GM18498 (cell line): ENCODE measurements around the gene MC2R.

Experiments used
- ATAC-seq: cut with Tn5 transposase; IDR thresholded peaks from one replicate; pipeline ENCODE4 v1.9.1; 2021; ENCODE audit warnings: mild to moderate bottlenecking, moderate library complexity; ENCODE audit not compliant: unreplicated experiment

MC2R gene

GRCh38 chr18:13915391-13915790, at the start of gene MC2R:
Gene MC2R, minus strand, starts transcription at chr18:13915536. Its CDS starts 30,018 bp downstream, at chr18:13885518.
- ATAC-seq, result no peak

- no peak for ATAC-seq
These were observed 30.5 kb upstream of the MC2R start for GRCh38 chr18:13945811-13946210.

GRCh38 chr18:13943338-13943737, 28.0 kb upstream of the MC2R start:
- no peak for ATAC-seq

GRCh38 chr18:13940326-13940725, 25.0 kb upstream of the MC2R start:
- no peak for ATAC-seq

- ATAC-seq, result no peak
These were observed 19.3 kb upstream of the MC2R start for GRCh38 chr18:13934676-13935075.

- no peak for ATAC-seq
These were observed 18.7 kb upstream of the MC2R start for GRCh38 chr18:13934058-13934457.

GRCh38 chr18:13932285-13933025, 17.1 kb upstream of the MC2R start:
- ATAC-seq, result no peak

- no peak for ATAC-seq
These were observed 15.6 kb upstream of the MC2R start for GRCh38 chr18:13930964-13931363.

GRCh38 chr18:13923221-13923620, 7.9 kb upstream of the MC2R start:
- ATAC-seq, result no peak

- no peak for ATAC-seq
These were observed 3.6 kb upstream of the MC2R start for GRCh38 chr18:13918898-13919297.

- ATAC-seq, result no peak
These were observed 2.1 kb upstream of the MC2R start for GRCh38 chr18:13917401-13917800.

- ATAC-seq, result no peak
These were observed 1.2 kb upstream of the MC2R start for GRCh38 chr18:13916559-13916958.

- no peak for ATAC-seq
These were observed 677 bp upstream of the MC2R start for GRCh38 chr18:13915995-13916431.

GRCh38 chr18:13914756-13915155, 580 bp downstream of the MC2R start:
- no peak for ATAC-seq

GRCh38 chr18:13914170-13914569, 1.2 kb downstream of the MC2R start:
- no peak for ATAC-seq

- ATAC-seq, result no peak
These were observed 2.1 kb downstream of the MC2R start for GRCh38 chr18:13913205-13913604.

GRCh38 chr18:13912601-13913000, 2.7 kb downstream of the MC2R start:
- no peak for ATAC-seq

- no peak for ATAC-seq
These were observed 4.3 kb downstream of the MC2R start for GRCh38 chr18:13910986-13911385.

GRCh38 chr18:13910501-13910900, 4.8 kb downstream of the MC2R start:
- no peak for ATAC-seq

GRCh38 chr18:13909141-13909940, 6.0 kb downstream of the MC2R start:
- ATAC-seq, result no peak

- ATAC-seq, result no peak
These were observed 14.7 kb downstream of the MC2R start for GRCh38 chr18:13900633-13901032.

- no peak for ATAC-seq
These were observed 19.8 kb downstream of the MC2R start for GRCh38 chr18:13895505-13896033.
